DMS79 treated with DMSO at 0.1 percent for 48 hours (cell line): ENCODE data around the gene ZNF33A.
"Not testable (repeated sequence)": the region's sequence is repeated elsewhere in the genome, so short reads cannot be mapped to it uniquely, and the experiment has no call there.

Experiments used
- DNase-seq: peaks from one replicate; lab custom pipeline; 2025; lab: John Stamatoyannopoulos, UW

Gene ZNF33A

DNA sequence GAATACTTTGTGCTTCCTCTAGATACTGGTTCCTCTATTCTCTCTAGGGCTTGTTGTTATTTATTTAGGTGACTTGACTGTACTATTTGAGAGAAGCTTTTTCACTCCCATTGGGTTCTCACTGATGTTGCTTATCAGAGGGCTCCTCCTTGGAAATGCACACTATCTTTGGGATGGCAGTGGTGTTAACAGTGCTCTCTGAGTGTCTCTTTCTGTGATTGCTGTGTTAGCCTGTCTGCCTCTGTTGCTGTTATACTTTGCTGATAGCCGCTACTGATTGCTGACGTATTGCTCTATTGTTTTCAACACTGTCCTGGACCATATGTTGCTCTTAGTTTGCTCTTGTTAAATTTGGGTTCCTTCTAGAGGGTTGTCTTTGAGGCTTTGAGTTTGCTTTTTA is 34.7 kb downstream of the ZNF33A start:
- DNase-seq = no peak

DNA sequence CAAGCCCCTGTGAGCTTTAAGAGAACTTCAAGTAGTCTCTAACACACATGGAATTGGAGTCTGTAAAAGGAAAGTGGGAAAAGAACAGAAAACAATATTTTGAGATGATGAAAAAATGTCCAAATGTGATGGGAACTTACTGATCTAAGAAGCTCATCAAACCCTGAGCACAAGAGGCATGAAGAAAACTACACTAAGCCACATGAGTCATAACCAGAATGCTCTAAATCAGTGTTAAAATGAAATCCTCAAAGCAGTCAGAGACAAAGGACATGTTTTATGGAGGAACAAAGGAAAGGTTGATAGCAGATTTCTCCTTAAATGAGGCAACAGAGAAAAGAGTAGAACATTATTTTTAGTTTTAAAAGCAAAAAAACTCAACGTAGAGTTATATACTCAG is 37.2 kb downstream of the ZNF33A start:
- no peak for DNase-seq

- DNase-seq = no peak
Observed at GRCh38 chr10:38050212-38050611, 39.7 kb downstream of the ZNF33A start.

- no peak for DNase-seq
Observed at GRCh38 chr10:38054361-38054797, 43.9 kb downstream of the ZNF33A start.

- not testable (repeated sequence) for DNase-seq
Observed at GRCh38 chr10:38055274-38055894, 44.9 kb downstream of the ZNF33A start.

DNA sequence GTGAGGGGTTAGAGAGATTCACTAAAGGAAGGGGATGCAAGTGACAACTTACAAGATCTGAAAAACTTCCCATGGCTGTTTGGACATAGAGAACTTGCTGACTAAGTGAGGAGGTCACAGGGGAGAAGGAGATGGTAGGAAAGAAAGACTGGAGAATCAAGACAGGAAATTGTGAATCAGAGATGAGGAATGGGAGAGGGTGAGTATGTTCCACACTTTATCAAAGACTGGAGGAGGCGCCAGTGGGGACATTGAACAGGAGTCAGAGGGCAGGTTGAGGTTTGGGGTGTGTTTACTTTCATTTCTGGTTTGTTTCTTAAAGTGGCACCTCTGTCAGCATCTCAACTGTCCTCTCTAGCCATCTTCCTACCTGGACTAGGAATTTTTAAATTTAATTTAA is 59.2 kb downstream of the ZNF33A start:
- not testable (repeated sequence) for DNase-seq

DNA sequence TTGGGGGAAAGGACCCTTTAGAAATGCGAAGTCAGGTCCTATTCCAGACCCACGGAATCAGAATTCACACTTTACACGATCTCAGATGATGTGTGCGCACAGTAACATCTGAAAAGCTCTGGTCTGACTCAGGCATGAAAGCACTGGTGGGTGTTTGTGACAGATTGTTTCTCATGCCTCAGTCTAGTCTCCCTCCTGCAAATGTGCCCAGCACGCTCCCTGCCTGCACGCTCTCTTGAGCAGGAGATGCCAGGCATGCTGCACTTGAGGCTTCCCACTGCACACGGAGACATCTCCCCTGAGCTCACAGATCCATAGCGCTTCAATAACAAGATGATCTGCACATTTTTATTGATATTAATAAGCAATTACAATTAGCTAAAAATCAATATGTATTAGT is 60.0 kb downstream of the ZNF33A start:
- DNase-seq = no peak

DNA sequence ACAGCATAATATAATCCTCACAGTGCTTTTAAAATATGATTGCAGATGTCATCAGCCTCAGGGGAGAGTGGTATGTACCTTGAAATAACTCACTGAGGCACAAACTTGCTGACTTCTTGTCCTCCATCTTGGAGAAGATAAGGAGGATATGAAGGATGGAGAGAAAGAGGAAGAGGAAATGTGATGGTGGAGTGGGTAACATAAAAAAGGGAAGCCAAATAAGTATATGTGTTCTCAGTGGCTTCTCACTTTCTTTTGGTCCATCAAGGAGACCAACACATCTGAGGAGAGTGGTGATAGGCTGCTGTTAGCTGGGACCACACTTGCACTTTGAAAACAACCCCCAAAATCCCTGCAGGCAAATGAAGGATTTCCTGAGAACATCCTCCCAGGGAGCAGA is 62.1 kb downstream of the ZNF33A start:
- no peak for DNase-seq

GRCh38 chr10:38076687-38077086 is 66.2 kb downstream of the ZNF33A start:
- no peak for DNase-seq

DNA sequence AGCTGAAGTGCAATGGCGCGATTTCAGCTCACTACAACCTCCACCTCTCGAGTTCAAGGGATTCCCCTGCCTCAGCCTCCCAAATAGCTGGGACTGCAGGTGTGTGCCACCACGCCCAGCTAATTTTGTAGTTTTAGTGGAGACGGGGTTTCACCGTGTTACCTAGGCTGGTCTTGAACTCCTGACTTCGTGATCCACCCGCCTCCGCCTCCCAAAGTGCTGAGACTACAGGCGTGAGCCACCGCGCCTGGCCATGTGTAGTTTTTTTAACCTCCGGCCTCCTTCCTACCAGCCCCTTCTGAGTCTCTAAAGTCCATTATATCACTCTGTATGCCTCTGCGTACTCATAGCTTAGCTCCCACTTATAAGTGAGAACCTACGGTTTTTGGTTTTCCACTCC is 82.8 kb downstream of the ZNF33A start:
- DNase-seq = not testable (repeated sequence)

DNA sequence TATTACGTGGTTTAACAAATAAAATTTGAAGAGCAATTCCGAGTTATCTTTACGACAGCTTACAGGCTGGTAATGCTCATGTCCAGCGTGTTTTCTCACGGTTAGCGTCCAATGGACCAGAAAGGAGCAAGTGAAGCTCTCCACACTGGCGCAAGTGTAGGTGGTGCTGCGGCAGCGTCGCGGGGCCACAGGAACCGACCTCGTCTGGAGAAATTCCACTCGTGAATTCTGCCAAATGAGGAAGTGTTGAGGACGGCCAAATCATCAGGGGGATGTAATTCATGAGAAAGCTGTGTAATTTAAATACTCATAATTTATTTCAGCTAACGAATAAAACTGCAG is 83.3 kb downstream of the ZNF33A start:
- DNase-seq = no peak

DNA sequence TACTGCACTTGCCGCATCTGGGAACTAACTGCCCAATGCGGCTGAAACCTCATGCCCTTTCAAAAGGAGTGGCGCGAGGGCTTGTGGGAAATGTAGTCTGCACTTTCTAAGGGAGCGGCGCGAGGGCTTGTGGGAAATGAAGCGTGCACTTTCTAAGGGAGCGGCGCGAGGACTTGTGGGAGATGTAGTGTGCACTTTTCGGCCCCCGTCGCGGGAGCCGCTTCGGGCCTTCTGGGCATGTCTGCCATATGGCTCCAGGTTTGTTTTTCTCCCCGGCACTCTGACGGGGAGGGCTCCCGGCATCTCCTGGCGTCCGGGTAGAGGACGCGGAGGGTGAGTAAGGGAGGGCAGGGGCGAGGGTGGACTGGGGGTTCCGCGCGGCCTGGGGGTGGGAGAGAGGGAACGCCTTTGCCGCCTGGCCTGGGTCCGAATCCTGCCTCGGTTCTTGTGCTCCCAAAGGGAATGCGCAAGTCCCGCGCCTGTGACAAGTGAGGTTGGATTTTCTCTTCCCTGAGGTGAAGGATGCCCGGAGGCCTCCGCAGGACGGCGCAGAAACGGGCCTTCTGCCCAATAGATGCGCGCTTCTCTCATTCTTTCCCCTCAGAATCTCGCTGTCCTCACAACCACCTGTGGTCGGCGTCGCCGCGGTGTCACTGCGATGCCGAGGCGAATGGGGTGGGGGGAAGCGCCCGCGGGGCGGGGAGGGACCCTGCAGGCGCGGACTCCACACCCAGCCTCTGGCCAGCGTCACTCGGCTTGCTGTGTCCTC is 83.9 kb downstream of the ZNF33A start, which contains the start of gene ZNF37A:
Gene ZNF37A (plus strand): TSS at position 180 of the 769 bp plus-strand sequence. CDS start 2,281 bp downstream, outside the sequence.
- peak; percentile 72 for DNase-seq

DNA sequence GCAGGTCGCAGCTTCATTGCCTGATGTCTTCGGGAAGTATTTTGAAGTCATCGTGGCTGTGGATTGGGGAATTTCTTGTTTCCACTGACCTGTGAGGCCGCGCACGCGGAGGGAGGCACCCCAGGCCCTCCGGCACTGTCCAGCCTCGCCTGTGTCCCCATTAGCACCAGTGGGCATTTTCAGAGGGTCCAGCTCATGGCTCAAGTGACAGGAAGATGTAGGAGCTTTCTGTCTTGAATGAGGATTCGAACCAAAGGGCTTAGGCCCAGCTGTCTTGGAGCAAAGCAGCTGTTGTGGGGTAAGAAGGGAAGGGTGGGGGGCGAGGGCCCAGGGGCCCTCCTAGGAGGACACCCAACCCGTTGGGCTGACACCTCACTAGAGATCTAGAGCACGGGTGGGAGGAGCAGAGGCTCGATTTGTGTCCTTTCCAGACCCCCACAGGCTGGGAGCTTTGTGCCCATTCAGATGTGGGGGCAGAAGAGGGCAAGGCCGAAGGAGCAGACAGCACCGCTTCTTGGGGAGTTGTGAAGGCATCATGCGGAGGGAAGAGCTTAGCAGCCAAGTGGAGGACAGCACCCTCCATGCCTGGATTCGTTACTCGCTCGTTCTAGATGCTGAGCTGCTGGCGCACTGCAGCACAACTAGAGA is 84.6 kb downstream of the ZNF33A start:
- no peak for DNase-seq

DNA sequence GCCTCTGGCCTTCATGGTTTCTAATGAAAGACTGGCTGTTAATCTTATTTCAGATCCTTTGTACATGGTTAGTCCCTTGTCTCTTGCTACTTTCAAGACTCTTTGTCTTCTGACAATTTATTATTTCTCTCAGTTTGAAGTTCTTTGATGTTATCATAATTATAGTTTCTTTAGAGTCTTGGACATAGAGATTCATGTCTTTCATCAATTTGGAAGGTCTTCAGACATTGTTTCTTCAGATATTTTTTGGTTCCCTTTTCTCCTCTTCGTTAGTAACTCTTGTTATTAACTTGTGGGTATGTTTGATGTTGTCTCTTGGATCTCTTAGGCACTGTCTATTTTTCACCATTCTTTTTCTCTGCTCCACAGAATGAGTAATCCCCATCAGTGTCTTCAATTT is 92.4 kb downstream of the ZNF33A start:
- DNase-seq = no peak

GRCh38 chr10:38103756-38104155 is 93.3 kb downstream of the ZNF33A start:
- no peak for DNase-seq

DNA sequence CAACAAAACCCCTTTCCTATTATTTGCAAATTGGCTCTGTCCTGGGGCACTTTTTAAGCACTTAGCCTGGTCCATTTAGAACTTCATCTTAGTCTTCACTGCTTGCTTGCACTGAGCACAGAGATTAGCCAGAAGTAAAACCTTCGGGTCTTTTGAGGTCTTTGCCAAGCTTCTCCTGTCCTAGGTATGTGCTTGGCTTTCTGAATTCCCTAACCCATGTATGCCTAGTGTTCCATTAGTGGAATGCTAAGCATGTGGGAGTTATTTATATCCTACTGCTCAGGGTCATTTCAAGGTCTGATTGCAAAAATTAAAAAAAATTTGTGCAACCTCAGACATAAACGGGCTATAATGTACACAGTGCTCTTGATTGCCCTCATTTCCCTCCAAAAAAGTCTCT is 101.7 kb downstream of the ZNF33A start:
- no peak for DNase-seq
